ENCODE results near the gene CGRRF1. TPM values are rescaled to one million over a fixed set of nuclear protein-coding genes. Genes with fewer than 3 reads are reported as not detected.

Gene CGRRF1
- total and polyA plus RNA-seq, 9 of the 15 experiments (the other 6 are each of a cell fraction or from before 2014, with no cell fraction given) = 2.8 to 15.8 (median 4.6) TPM

- TF ChIP-seq USF1 (CRISPR knock-in tag; IDR thresholded peaks at IDR 0.05) (peak; percentile 91), NCOA1 (IDR thresholded peaks at IDR 0.05; ENCODE audit: low read depth) (no peak), CBX8 (IDR thresholded peaks at IDR 0.05; ENCODE audit: borderline replicate concordance, extremely low read depth, low read depth, low read length, poor library complexity, severe bottlenecking) (no peak), MBD1 (CRISPR knock-in tag; IDR thresholded peaks at IDR 0.05) (no peak), SMARCB1 (IDR thresholded peaks at IDR 0.05; ENCODE audit: insufficient read length, low read depth) (no peak), HDAC2 (IDR thresholded peaks at IDR 0.05) (no peak), RCOR1 (IDR thresholded peaks at IDR 0.05; ENCODE audit: borderline replicate concordance in 1 of 2, low read depth in 2 of 2, low read length in 2 of 2) (peak in 1 of 2 experiments; percentile 27; a peak in 1 of 4 replicates), ZNF830 (CRISPR knock-in tag; IDR thresholded peaks at IDR 0.05) (no peak), AFF4 (CRISPR knock-in tag; IDR thresholded peaks at IDR 0.05) (no peak), ZBTB33 (CRISPR knock-in tag; IDR thresholded peaks at IDR 0.05) (no peak; the same call in 1 of the 2 replicates), ZNF589 (CRISPR knock-in tag; IDR thresholded peaks at IDR 0.05; ENCODE audit: low read depth) (no peak), PBX2 (CRISPR knock-in tag; IDR thresholded peaks at IDR 0.05; ENCODE audit: low read depth) (no peak), PBX2 (tag; conservative IDR thresholded peaks at IDR 0.05; ENCODE audit: low read depth) (no peak), CREM (IDR thresholded peaks at IDR 0.05; ENCODE audit: low read depth) (peak; percentile 61), TOE1 (IDR thresholded peaks at IDR 0.05; ENCODE audit: borderline replicate concordance) (peak; percentile 78; the same call in 1 of the 2 replicates), TOE1 (CRISPR knock-in tag; IDR thresholded peaks at IDR 0.05; ENCODE audit: borderline replicate concordance, low read depth) (no peak)
These were observed 20.9 kb upstream of the CGRRF1 start, which contains the start of gene GMFB (continued) for GRCh38 chr14:54488646-54489317.

Measured in K562 (cell line).